NCI-H510A (cell line): ENCODE data around the gene NANP.
"Not testable (repeated sequence)": the region's sequence is repeated elsewhere in the genome, so short reads cannot be mapped to it uniquely, and the experiment has no call there.

Experiments
- DNase-seq: peaks from one replicate; lab custom pipeline; 2025; lab: John Stamatoyannopoulos, UW

The NANP gene

GRCh38 chr20:25623736-25624499, at the start of gene NANP:
TSS of gene NANP (minus strand) at chr20:25624014. CDS start at chr20:25623948, 66 bp downstream.
- DNase-seq: peak; percentile 97

GRCh38 chr20:25672659-25673235, 48.9 kb upstream of the NANP start:
- no peak for DNase-seq

GRCh38 chr20:25669826-25670422, 46.1 kb upstream of the NANP start:
- no peak for DNase-seq

- no peak for DNase-seq
Measured at GRCh38 chr20:25668446-25668845, 44.6 kb upstream of the NANP start.

GRCh38 chr20:25659999-25660398, 36.2 kb upstream of the NANP start:
- no peak for DNase-seq

- DNase-seq: no peak
Measured at GRCh38 chr20:25654487-25654886, 30.7 kb upstream of the NANP start.

GRCh38 chr20:25652866-25653265, 29.1 kb upstream of the NANP start:
- not testable (repeated sequence) for DNase-seq

GRCh38 chr20:25644814-25645213, 21.0 kb upstream of the NANP start:
- no peak for DNase-seq

GRCh38 chr20:25643716-25644115, 19.9 kb upstream of the NANP start:
- DNase-seq: no peak

GRCh38 chr20:25637247-25637646, 13.4 kb upstream of the NANP start:
- no peak for DNase-seq

- no peak for DNase-seq
Measured at GRCh38 chr20:25632940-25633790, 9.4 kb upstream of the NANP start.

GRCh38 chr20:25630615-25631014, 6.8 kb upstream of the NANP start:
- not testable (repeated sequence) for DNase-seq

- DNase-seq: no peak
Measured at GRCh38 chr20:25629816-25630499, 6.1 kb upstream of the NANP start.

- no peak for DNase-seq
Measured at GRCh38 chr20:25626779-25627178, 3.0 kb upstream of the NANP start.

- DNase-seq: peak; percentile 59
Measured at GRCh38 chr20:25624500-25624939, 706 bp upstream of the NANP start.

- DNase-seq: peak; percentile 4
Measured at GRCh38 chr20:25623225-25623735, 534 bp downstream of the NANP start.

- no peak for DNase-seq
Measured at GRCh38 chr20:25622450-25623224, 1.2 kb downstream of the NANP start.

- no peak for DNase-seq
Measured at GRCh38 chr20:25622049-25622448, 1.8 kb downstream of the NANP start.

GRCh38 chr20:25619514-25619913, 4.3 kb downstream of the NANP start:
- no peak for DNase-seq

GRCh38 chr20:25608774-25609173, 15.0 kb downstream of the NANP start:
- no peak for DNase-seq
